ENCODE data around the gene WDR3. TPM values are rescaled to one million over a fixed set of nuclear protein-coding genes. Genes with fewer than 3 reads are reported as not detected.

WDR3 gene
- total RNA-seq, 1 experiment from 2014 or later, result 61.4 TPM

- no peak overlapping the region for H3K4me3 Mint-ChIP-seq
These were observed 32.0 kb upstream of the WDR3 start for GRCh38 chr1:117897551-117897950.

More at GRCh38 chr1:117897551-117897950, 32.0 kb upstream of the WDR3 start:
- Histone ChIP-seq H2BK12ac (ENCODE audit: insufficient read length, low read depth, low read length) (no peak overlapping the region), H2AFZ (ENCODE audit: low read length) (no peak overlapping the region), H3T11ph (ENCODE audit: low read length) (no peak overlapping the region), H3K14ac (ENCODE audit: insufficient read depth, low read length) (no peak overlapping the region), H3K4me1 (ENCODE audit: insufficient read depth, low read length) (no peaks in the 10 kb centered on the region), H2BK5ac (ENCODE audit: insufficient read length, low read length) (no peak overlapping the region), H3K27ac (ENCODE audit: insufficient read length, low read depth, low read length) (no peak overlapping the region), H3K9me3 (ENCODE audit: control insufficient read depth, low read depth, low read length) (no peaks in the 10 kb centered on the region), H3K9ac (ENCODE audit: extremely low read depth, insufficient read length, low read length) (no peak overlapping the region), H2BK120ac (ENCODE audit: low read depth, low read length, poor library complexity, severe bottlenecking) (no peak overlapping the region), H2BK20ac (ENCODE audit: low read depth, low read length, poor library complexity, severe bottlenecking) (no peak overlapping the region), H2AK5ac (ENCODE audit: insufficient read length, low read length) (no peak overlapping the region), H3K79me1 (ENCODE audit: insufficient read depth, low read depth, low read length, poor library complexity, severe bottlenecking) (no peaks in the 10 kb centered on the region), H4K91ac (ENCODE audit: insufficient read length, low read depth, low read length) (no peak overlapping the region), H4K8ac (replicated peaks; ENCODE audit: insufficient read length, low read depth, low read length) (no peak overlapping the region), H2BK15ac (ENCODE audit: low read depth, low read length) (no peak overlapping the region), H3K23me2 (ENCODE audit: insufficient read length, low read depth, low read length, poor library complexity, severe bottlenecking) (no peaks in the 10 kb centered on the region), H3K4ac (ENCODE audit: low read depth, low read length) (no peak overlapping the region), H3K56ac (ENCODE audit: insufficient read length, low read depth, low read length) (no peak overlapping the region), H3K4me2 (ENCODE audit: insufficient read depth, insufficient read length, low read length) (no peak overlapping the region), H3K23ac (ENCODE audit: insufficient read length, low read depth, low read length) (no peak overlapping the region), H4K20me1 (ENCODE audit: control insufficient read depth, insufficient read depth, insufficient read length) (no peaks in the 10 kb centered on the region), H4K5ac (ENCODE audit: insufficient read length, low read depth, low read length) (no peak overlapping the region), H3K27me3 (ENCODE audit: insufficient read depth, low read length) (no peaks in the 10 kb centered on the region), H3K18ac (ENCODE audit: insufficient read length, low read depth, low read length) (no peak overlapping the region), H3K79me2 (ENCODE audit: insufficient read depth, low read length) (no peaks in the 10 kb centered on the region)
- H3K9me3 Mint-ChIP-seq, result no peaks in the 10 kb centered on the region
- H3K4me1 Mint-ChIP-seq, result no peaks in the 10 kb centered on the region
- no CpG with 5 or more reads among the region's 4 CpGs for whole genome bisulfite sequencing (ENCODE audit: extremely low coverage, insufficient read length, low lambda C conversion rate)
- no peaks in the 10 kb centered on the region for H3K27me3 Mint-ChIP-seq (ENCODE audit: low read depth)
- DNase-seq, result no peak
- no peak for TF ChIP-seq CTCF (conservative IDR thresholded peaks at IDR 0.05)
- H3K36me3 Mint-ChIP-seq (ENCODE audit: insufficient read depth in 1 of 3, low read depth in 3 of 3), result peaks cover 0 to 35% (median 25%) of the 10 kb centered on the region in 3 experiments; a peak in 4 of 7 replicates
- H3K27ac Mint-ChIP-seq, result no peak overlapping the region
